GM12865 (cell line): Measurements from ENCODE around the gene PRR12.

ENCODE experiments used
- DNase-seq: peaks from one replicate; pipeline ENCODE4 v3.0.0; 2010; ENCODE audit warnings: low read depth
- H3K4me3 ChIP-seq: 2 replicates; pipeline ENCODE4 v1.5.1; 2011; ENCODE audit warnings: mild to moderate bottlenecking, low read depth, low read length, control low read depth
- CTCF ChIP-seq: IDR thresholded peaks from 2 replicates; pipeline ENCODE4 v1.5.1; 2011; ENCODE audit warnings: low read length, control low read depth, low read depth, inconsistent platforms; ENCODE audit not compliant: insufficient read depth; ENCODE audit errors: missing control alignments

Gene PRR12, protein sequence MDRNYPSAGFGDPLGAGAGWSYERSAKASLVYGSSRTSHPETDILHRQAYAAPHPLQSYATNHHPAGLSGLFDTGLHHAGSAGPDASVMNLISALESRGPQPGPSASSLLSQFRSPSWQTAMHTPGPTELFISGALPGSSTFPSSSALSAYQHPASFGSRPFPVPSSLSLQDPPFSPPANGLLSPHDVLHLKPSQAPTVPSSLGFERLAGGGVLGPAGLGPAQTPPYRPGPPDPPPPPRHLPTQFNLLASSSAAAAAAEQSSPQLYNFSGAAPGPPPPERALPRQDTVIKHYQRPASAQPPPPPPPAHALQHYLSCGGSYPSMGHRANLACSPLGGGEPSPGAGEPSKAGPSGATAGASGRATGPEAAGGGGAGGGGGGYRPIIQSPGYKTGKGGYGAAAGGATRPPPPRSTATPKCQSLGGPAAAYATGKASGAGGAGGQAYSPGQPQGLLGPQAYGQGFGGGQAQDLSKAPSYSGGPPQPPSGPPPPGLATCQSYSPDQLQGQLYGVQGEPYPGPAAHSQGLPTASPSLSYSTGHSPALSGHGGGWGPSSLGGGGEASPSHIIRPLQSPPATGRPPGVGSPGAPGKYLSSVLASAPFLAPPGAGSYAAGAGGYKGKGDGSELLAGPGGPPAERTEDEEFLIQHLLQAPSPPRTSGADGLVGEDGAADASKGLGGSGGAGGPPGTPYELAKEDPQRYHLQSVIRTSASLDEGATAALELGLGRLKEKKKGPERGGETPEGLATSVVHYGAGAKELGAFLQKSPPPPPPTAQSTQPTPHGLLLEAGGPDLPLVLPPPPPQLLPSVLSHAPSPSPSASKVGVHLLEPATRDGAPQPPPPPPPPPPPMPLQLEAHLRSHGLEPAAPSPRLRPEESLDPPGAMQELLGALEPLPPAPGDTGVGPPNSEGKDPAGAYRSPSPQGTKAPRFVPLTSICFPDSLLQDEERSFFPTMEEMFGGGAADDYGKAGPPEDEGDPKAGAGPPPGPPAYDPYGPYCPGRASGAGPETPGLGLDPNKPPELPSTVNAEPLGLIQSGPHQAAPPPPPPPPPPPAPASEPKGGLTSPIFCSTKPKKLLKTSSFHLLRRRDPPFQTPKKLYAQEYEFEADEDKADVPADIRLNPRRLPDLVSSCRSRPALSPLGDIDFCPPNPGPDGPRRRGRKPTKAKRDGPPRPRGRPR (N-terminal part only)

GRCh38 chr19:49590971-49591730 is at the start of gene PRR12:
Gene PRR12 (plus strand): TSS chr19:49591182. CDS start chr19:49591655, 473 bp downstream.
- TF ChIP-seq CTCF, result no peak
- peak; percentile 87 for DNase-seq
- peak within 1 kb of the TSS; percentile 76 for H3K4me3 ChIP-seq

DNA sequence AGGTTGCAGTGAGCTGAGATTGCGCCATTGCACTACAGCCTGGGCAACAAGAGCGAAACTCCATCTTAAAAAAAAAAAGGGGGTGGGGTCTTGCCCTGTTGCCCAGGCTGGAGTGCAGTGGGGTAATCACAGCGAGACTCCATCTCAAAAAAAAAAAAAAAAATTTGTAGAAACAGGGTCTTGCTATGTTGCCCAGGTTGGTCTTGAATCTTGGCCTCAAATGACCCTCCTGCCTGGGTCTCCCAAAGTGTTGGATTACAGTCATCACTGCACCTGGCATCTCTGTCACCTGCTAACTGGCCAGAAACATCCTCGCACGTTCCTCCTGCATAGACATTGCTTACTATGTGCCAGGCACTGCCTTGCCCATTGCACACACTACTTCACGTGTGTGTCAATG is 49.1 kb upstream of the PRR12 start:
- no peak for DNase-seq
- TF ChIP-seq CTCF, result no peak
- no peak overlapping the region for H3K4me3 ChIP-seq

DNA sequence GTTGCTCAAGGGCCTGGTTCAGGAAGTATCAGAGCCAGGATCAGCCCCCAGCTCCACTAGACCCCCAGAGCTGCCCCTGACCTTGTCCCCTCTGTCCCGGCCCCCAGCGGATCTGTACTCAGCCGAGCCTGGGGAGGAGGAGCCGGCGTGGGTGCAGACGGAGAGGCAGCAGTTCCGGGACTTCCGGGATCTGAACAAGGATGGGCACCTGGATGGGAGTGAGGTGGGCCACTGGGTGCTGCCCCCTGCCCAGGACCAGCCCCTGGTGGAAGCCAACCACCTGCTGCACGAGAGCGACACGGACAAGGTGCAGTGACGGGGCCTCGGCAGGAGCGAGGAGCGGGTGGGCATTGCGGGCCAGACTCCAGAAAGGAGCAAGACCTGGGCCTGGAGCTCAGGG is 48.5 kb upstream of the PRR12 start:
- H3K4me3 ChIP-seq, result no peak overlapping the region
- TF ChIP-seq CTCF, result no peak
- no peak for DNase-seq

GRCh38 chr19:49543032-49543431 is 48.0 kb upstream of the PRR12 start:
- TF ChIP-seq CTCF, result no peak
- no peak for DNase-seq
- no peak overlapping the region for H3K4me3 ChIP-seq

- no peak for DNase-seq
- TF ChIP-seq CTCF, result no peak
- H3K4me3 ChIP-seq, result no peak overlapping the region
Measured at GRCh38 chr19:49544154-49544553, 46.8 kb upstream of the PRR12 start.
